D341Med (cell line): ENCODE data around the gene ARHGAP19.
A peak's percentile ranks its signal among the peaks of the same experiment; 100 is the strongest.

ENCODE experiments used
- DNase-seq: peaks from one replicate; pipeline ENCODE4 v3.0.0; 2012; ENCODE audit warnings: low spot score

ARHGAP19 gene

DNA sequence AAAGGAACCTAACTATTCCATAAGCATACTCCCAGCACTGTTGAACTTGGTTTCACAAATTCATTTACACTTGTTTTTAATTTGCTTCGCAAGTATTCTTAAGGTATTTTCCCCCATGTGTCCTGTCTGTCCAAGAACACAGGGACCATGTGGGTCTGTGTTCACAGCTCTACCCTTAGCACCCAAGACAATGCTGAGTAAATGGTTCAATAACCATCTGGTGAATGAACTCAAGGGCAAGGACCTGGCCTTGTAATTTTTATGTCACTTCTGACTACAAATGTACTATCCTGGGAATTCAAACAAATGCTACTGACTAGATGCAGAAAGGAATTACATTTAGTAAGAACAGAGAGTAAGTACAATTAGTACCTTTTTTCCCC is 63.7 kb downstream of the ARHGAP19 start:
- no peak for DNase-seq

DNA sequence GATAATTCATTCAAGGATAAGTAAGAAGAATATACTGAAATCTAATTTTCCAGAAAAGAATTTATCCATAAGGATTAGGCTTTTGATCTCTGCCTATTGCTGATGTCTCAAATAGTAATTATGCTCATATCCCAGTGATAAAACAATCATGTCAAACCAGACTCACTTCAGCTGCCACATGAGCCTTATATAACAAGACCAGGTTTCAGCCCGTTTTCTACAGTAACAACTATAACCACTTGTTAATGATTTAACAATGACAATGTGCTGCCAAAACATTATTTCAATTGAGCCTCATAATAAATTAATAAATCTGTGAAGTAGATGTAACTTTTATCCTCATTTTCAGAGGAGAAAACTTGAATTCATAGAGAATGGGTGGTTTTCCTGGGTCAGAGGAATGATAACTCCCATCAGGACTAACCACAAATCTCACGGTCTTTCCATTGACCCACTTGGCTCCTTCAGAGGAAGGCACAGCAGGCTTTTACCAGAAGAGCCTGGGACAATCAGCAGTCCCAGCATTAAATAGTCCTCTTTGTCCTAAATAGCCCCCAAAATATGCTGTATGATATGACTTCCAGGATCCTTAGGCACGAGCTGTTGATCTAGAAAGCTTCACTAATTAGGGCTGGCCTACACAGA is 64.2 kb downstream of the ARHGAP19 start:
- DNase-seq = no peak

DNA sequence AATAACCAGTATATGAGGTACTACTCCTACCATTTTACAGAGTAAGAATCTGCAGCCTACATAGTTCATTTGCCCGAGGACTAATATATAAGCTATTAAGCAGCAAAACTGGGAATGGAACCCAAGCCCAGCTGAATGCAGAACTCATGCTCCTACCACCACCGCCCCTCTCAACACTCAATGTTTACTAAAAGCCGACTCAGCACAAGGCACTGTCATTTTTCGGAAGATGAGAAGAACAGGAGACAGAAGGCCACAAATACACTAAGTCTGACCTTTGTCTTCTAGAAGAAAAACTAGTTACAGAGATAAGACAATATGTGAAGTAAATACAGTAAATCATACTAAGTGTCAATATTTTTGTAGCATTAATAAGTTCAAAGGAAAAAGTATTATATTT is 66.0 kb downstream of the ARHGAP19 start:
- no peak for DNase-seq

DNA sequence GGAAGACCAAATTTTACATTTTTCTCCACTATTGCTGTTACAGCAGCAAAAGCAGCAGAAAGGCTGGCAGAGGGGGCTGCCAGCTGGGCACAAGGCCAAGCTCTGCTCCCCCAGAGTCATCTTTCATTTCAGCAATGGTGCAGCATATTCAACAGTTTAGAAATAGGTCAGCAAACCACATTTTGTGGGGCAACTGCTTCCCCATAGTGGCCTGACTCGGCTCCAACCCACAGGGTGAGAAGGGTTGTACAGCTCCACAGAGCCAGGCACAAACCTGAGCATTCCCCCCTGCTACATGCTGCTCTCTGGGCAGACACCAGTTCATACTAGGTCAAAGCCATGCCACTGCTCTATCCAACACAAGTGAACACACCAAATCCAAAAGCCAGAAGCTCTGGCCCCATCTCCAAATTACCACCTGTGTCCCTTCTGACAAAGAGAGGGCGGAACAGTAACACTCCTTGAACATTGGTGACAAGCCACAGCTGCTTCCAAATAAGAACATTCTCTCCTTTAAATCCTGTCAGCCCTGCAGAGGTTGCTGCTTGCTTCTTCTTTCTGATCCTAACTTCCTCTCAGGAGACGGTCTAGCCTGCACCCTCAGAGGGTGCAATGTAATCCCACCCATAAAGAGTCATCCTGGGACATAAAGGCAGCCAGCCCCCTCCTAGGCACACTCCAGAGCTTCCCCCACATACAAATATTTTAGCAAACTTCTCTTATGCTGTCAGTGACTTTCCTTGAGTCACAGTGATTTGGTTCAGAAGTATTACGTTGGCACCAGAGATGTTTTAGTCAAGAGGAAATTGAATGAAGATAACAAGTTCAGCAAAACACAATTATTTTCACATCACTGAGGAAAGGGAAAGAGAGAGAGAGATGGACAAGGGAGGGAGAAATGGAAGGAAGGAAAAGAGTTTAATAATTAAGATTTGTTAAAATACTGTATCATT is 67.7 kb downstream of the ARHGAP19 start:
- no peak for DNase-seq

DNA sequence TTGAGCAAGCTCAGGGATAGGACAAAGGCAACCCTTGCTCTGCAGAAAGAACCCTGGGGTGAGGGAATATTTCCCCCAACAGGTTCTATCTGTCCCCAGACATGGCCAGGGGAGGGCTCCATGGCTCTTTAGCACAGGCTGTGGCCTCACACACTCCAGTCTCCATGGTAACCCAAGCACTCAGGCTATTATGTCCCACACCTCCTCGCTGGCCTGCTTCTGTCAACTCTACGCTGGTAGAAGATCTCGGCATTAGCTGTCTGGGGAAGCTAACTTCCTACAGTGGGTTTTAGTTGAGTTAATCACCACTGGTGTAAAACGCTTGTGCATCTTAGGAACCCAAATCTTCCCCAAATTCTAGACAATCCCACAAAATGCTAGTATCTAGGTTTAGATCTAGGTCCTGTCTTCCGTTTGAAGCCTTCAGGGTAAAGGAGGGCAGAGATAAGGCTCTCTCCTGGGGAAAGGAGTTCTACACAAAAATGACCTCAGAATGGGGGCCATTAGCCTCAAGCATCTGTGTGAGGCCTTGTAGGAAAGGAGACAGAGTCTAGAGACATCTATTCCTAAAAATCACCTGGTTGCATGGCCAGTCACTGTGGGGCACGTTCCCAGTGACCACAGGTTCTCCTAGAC is 70.0 kb downstream of the ARHGAP19 start:
- DNase-seq = no peak

DNA sequence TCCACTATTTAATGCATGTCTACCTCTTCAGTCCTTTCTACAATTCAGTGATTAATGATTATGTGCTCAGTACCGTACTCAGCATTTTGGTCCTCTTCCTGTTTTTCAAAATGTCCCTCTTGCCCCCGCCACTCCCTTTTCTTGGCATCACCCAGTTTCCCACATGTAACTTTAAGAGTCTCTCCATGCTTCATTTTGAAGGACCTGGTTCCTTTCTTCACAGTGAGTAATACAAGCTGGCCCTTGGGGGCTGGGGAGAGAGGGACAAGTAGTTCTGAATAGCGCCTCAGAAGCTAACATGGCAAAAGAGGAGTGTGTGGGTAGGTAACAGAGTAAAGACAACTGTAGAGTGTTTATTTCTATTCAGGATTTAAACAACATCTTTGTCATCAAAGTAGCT is 72.1 kb downstream of the ARHGAP19 start:
- no peak for DNase-seq

DNA sequence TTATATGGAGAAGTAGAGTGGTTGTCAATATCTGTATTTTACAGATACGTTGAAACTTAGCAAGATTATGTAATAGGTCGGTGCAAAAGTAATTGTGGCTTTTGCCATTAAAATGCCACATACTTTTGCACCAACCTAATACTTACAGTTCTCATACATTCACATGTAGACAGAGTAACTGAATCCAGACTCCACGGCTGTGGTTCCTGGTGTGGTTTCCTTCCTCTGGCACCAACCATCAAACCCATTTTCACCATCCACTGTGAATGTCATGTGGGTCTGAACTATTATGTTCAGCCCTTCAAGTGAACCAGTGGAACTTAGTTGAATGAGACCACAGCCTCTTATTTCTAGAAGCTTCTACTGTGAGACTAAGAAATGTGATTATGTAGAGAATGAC is 75.1 kb downstream of the ARHGAP19 start:
- no peak for DNase-seq

DNA sequence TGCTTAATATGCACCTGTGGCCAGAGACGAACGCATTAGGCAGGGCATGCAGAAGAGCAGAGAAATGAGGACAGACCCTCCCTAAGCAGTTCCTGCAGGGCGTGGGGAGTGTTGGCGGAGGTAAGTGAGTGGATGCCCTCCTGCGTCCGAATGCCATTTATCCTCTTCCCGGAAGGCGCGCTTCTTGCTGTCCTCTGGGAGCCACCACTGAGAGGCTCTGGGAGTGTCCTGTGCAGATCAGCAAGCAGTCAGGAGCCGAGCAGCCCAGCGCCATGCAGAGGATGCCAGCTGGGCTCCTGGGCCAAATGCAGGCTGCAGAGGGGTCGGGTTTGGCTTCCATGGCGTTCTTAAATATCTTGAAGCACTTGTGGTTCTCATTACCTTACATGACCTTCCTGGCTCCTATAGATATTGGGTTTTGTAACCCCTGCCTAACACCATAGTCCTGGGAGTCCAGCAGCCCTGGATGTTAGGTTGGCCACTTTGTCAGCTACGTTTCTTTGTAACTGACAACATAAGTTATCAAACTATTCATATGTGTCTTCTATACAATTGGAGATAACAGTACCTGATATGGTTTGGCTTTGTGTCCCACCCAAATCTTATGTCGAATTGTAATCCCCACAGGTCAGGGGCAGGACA is 76.7 kb downstream of the ARHGAP19 start:
- no peak for DNase-seq

- DNase-seq = no peak
Measured at GRCh38 chr10:97213431-97213830, 79.0 kb downstream of the ARHGAP19 start.

- DNase-seq = no peak
Measured at GRCh38 chr10:97211229-97211628, 81.2 kb downstream of the ARHGAP19 start.

GRCh38 chr10:97210543-97210960 is 81.9 kb downstream of the ARHGAP19 start:
- DNase-seq = peak; percentile 70

- no peak for DNase-seq
Measured at GRCh38 chr10:97207756-97208346, 84.6 kb downstream of the ARHGAP19 start.

DNA sequence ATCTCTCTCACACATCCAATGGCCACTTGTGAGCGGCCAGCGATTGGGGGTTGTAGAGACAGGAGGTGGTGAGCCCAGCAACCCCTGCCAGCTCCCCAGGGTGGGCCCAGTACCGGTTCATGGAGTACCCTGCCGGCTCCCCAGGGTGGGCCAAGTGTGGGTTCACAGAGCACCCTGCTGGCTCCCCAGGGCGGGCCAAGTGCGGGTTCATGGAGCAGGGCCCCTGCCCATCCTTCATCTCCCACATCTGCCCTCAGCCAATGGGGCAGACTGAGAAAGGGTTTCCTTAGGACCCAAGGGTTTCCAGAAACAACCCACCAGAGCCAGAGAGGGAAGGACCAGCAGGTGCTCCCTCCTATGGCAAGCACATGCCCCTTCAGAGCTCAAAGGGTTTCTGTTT is 85.3 kb downstream of the ARHGAP19 start:
- DNase-seq = no peak

GRCh38 chr10:97204826-97205679 is 87.4 kb downstream of the ARHGAP19 start:
- DNase-seq = no peak

GRCh38 chr10:97203220-97203619 is 89.2 kb downstream of the ARHGAP19 start:
- no peak for DNase-seq

- DNase-seq = no peak
Measured at GRCh38 chr10:97200616-97201015, 91.8 kb downstream of the ARHGAP19 start.

- DNase-seq = no peak
Measured at GRCh38 chr10:97199152-97199551, 93.3 kb downstream of the ARHGAP19 start.

- no peak for DNase-seq
Measured at GRCh38 chr10:97197030-97197500, 95.4 kb downstream of the ARHGAP19 start.

DNA sequence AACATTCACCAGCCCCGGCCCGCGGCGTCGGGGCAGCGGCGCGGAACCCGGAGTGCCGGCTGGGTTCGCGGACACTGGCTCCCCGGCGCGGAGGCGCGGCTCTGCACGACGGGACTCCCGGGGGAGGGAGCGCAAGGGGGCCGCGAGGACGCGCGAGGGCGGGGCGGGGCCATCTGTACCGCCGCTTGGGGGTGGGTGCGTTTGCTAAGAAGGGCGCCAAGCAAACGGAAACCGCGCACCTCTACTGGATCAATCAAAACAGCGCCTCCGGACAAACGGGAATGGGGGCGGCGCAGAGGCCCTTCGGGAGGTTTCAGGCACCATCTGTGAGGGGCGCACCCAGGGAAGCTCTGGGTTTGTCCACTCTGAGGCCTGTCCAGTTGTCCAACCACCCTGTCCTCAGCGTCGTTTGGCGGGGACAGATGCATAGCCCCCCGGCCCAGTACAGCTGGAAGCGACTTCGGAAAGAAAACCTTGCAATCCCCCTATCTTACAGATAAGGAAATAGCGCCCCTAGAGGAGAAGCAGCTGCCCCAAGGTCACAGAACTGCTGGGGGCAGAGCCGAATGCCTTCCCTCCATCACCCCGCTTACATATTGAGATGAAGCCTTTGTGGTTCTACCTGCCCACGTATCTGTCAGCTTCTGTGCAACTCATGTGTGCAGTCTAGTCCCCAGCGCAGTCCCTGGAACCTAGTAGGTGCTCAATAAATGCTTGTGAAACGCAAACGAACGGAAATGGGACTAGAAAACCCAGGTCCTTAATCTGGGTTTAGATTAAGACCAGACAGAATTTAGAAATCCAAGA is 96.0 kb downstream of the ARHGAP19 start:
- peak; percentile 76 for DNase-seq

DNA sequence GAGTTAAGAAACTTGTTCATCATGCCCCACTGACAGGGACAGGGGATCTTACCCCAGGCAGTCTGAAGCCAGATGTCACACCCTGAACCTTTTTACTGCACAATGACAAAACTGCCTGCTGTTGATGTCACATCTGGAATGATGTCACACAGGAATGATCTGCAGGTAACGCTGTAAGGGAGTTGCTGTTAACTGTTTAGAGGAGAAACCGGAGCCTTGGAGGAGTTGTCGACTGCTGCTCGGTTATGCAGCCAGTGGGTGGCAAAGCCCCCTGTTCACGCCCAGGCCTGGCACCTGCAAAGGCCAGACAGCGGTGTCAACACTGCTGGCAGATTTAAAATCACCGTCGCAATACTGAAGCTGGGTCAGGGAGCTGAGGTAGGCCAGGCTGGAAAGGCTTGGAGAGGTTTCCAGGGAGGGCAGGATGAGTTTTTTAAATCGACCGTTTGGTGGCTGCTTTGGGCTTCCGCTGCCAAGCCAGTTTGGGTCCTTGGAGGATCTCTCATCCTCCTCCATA is 96.7 kb downstream of the ARHGAP19 start:
- peak; percentile 26 for DNase-seq
